SKM-1 (cell line): Measurements from ENCODE around the gene LYRM9.
"Not testable (repeated sequence)": the region's sequence is repeated elsewhere in the genome, so short reads cannot be mapped to it uniquely, and the experiment has no call there.

Experiments
- DNase-seq: peaks from one replicate; lab custom pipeline; 2025; ENCODE audit not compliant: unreplicated experiment; lab: John Stamatoyannopoulos, UW

LYRM9 gene

GRCh38 chr17:27906623-27907022, 13.5 kb upstream of the LYRM9 start:
- no peak for DNase-seq

GRCh38 chr17:27906226-27906580, 13.0 kb upstream of the LYRM9 start:
- DNase-seq = no peak

- DNase-seq = no peak
These were observed 12.5 kb upstream of the LYRM9 start for GRCh38 chr17:27905447-27906225.

DNA sequence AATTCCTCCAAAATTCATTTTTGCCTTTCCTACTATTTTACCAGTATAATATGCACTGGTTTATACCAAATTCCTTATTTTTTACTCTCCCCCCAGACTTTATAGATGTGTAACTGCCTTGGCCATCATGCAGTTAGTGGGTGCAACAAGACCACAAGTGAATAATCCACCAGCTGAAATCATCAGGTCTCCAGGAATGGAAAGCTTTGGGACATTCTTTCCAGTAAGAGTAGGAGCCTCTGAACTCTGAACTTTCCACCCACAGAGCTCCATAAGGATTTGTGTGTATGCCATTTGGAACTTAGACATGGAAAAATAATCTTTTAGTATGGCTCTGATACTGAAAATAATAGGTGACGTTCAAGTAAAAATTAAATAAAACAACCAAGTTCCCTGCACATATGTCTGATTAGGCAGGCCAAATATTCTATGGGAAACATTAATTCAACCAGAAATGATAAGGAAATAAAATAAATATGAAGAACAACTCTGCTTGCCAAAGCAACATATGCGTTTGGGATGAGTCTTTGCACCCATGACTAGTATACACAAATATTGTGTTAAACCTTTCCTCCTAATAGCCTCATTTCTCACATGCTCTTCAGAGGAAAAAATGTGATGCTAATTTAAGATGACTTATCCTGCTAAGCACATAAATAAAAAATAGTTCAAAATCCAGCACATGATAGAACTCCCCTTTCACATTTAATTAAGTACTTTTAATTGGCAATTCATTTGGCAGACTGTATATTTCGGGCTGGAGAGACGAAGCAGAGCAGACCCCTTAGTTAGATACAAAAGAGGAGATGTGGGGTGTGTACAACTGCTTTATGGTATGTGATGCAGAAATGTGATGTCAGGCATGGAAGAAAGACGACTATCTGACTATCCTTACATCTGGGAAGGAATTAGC, 11.6 kb upstream of the LYRM9 start:
- DNase-seq = no peak

- DNase-seq = no peak
These were observed 10.9 kb upstream of the LYRM9 start for GRCh38 chr17:27904114-27904513.

GRCh38 chr17:27899525-27899924, 6.4 kb upstream of the LYRM9 start:
- no peak for DNase-seq

GRCh38 chr17:27898096-27898495, 4.9 kb upstream of the LYRM9 start:
- DNase-seq = no peak

- no peak for DNase-seq
These were observed 3.5 kb upstream of the LYRM9 start for GRCh38 chr17:27896701-27897100.

- DNase-seq = no peak
These were observed 2.9 kb upstream of the LYRM9 start for GRCh38 chr17:27895940-27896535.

DNA sequence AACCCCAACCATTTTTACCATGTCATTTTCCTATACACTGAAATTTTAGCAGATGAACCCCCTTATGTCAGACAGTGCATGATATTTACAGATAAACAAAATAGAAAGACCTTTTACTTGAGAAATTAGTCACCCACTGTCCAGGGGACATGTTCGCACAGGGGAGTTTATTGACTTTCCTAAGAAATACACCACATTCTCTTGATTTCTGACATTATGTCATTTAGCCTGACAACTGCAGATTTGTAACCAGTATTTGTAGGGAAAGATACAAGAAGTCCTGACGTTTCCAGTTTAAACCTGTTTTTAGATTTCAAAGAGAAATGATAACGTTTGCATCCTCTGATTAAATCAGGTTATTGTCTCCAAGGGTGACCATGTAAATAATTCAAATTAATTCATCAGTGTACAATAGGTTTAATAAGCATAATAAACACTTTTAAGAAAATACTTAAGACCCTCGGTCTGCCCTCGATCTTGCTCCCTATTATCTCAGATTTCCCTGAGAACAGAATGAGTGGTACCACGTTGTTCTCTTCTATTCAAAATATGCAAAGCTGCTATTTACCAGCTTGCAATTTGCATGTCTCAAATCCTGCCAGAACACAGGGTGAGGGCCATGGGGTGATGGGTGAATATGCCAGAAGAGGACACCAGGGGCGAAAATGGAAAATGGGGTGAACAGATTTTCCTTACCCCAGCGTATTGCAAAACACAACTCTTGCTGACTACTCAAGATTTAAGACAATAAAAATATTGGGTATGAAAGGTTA, 2.1 kb upstream of the LYRM9 start:
- no peak for DNase-seq

DNA sequence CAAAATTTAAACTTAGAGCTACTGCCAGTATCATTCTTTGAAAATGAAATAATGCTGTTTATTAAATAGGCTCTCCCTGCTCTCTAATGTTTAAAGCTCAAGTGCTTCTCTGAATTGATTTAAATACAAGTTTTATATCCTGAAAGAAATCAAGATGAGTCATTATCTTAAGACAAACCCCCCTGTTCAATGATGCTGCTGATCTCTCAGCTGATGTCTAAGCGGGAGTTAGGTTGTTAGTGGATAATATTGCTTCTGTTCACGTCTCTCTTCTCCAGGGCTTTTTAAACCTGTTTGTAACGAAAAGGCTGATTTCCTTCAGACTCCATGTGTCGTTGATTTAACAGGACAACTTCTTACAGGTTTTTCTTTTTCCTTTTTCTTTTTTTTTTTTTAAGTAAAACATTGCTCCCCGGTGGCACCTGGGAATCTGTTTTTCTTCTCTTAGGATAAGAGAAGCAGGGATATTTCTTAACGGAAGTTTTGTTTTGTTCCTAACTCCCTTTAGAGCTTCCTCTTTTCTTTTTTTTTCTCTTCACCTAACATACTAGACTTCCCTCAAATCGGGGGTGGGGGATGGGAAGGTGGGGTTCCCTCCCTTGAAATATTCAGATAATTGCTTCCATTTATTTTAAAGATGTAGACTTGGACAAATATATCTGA, 807 bp upstream of the LYRM9 start:
- DNase-seq = peak; percentile 44

DNA sequence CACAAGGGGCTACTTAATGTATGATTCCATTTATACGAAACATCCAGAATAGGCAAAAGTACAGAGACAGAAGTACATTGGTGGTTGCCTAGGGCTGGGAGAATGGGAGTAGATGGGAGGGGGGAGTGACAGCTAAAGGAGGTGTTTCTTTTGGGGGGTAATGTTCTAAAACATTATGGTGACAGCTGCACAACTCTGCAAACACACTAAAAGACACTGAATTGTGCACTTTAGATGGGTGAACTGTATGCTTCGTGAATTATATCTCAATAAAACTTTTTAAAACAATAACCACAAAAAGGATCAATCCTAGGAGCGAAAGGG, 661 bp downstream of the LYRM9 start:
- DNase-seq = no peak

GRCh38 chr17:27891841-27892240, 1.3 kb downstream of the LYRM9 start:
- DNase-seq = no peak

- DNase-seq = no peak
These were observed 3.4 kb downstream of the LYRM9 start for GRCh38 chr17:27889711-27890251.

GRCh38 chr17:27888945-27889344, 4.2 kb downstream of the LYRM9 start:
- no peak for DNase-seq

DNA sequence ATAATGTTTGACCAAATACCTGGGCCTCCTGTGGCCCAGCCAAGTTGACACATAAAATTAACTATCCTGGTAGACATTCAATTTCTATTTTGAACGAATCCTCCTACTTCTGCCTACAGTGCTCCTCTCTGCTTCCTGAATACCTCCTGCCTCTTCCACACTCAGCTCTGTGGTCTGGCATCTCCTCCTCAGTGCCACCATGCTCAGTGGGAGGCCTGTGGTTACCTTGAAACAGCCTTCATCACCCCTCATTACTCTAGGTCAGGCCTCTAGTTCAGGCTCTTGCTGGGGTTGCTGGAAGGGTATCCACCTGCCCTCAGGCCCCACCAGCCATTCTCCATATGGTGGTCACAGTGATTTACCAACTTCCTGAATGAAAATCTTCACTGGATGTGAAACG, 5.1 kb downstream of the LYRM9 start:
- DNase-seq = no peak

- not testable (repeated sequence) for DNase-seq
These were observed 6.7 kb downstream of the LYRM9 start for GRCh38 chr17:27886348-27886906.

DNA sequence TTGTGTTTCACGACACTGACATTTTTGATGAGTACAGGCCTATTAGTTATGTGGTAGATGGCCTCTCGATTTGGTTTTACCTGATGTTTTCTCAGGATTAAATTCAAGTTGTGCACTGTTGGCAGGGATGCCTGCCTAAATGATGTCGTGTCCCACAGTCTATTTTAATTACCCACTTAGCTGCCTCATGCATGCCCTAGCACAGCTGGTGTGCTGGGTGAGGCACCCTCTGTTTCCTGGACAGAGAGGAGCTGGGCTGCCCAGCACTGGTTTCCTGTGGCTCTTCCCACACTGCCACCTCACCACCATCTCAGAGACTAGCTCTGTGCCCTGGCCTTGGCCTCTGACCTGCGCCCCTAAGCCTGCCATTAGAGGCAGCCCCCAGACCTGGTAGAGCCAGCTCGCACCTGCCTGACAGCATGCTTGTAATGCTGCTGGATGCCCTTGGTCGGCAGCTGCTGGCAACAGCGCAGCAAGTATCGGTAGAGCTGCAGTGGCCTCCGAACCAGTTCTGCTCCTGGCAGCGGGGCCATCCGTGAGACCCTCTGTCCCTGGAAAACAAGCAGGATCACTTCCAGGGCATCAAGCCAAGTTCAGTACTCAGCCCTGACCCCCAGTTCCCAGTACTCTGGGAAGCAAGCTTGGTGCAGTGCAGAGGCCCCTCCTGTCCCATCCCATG, 10.9 kb downstream of the LYRM9 start:
- no peak for DNase-seq

DNA sequence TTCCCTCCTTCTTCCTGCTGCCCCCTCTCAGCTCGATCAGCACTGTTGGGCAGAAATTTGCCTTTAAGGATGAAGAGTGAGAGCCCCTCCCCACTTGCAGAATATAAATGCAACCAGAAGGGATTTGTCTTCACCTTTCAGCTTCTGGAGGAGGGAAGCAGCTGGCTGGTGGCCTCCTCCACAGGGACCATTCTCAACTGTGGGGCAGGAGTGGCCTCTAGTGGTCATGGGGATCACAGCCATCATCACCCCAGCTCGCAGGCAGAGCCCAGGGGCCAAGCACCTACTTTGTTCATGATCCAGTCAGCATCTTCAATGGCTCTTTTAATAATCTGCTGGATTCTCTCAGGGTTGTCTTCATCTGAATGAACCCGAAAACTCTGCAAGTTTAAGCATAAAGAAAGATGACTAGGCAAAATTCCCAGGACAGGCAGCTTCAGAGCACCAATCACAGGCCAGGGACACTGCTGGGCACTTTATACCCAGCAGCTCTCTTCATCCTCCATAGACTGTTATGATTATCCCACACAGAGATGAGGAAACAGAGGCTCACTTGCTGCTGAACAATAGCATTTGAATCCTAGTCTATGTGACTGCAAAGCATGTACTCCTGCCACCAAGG, 13.1 kb downstream of the LYRM9 start:
- DNase-seq = peak; percentile 27
